ENCODE results near the gene SLC2A6.
"Not testable (repeated sequence)": the region's sequence is repeated elsewhere in the genome, so short reads cannot be mapped to it uniquely, and the experiment has no call there.

SLC2A6 gene

DNA sequence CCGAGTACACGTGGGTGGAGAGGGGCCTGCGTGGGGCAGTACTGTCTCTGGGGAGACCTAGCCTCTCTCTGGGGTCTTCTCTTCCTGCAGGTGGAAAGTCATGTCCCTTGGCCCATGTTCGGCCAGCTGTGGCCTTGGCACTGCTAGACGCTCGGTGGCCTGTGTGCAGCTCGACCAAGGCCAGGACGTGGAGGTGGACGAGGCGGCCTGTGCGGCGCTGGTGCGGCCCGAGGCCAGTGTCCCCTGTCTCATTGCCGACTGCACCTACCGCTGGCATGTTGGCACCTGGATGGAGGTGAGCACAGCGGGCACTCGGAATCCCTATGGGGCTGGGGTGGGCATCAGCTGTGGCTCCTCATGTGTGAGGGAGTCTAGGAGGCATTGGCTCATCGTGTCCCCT is 24.6 kb downstream of the SLC2A6 start:
- Histone ChIP-seq H3K4me3 (ENCODE audit: low read depth in 1 of 2, low read length in 2 of 2) (no peak overlapping the region), H3K27me3 (ENCODE audit: low read depth, low read length) (no peaks in the 10 kb centered on the region), H3K4me1 (ENCODE audit: control insufficient read depth in 1 of 2, insufficient read depth in 2 of 2, low read length in 2 of 2) (peaks cover 0 to 7% of the 10 kb centered on the region in 2 donors), H3K9me3 (ENCODE audit: control insufficient read depth in 1 of 2, low read length in 2 of 2) (no peaks in the 10 kb centered on the region), H3K27ac (ENCODE audit: low read length) (no peak overlapping the region), H3K36me3 (ENCODE audit: control insufficient read depth in 1 of 2, insufficient read depth in 2 of 2, low read length in 2 of 2) (no peaks in the 10 kb centered on the region)

DNA sequence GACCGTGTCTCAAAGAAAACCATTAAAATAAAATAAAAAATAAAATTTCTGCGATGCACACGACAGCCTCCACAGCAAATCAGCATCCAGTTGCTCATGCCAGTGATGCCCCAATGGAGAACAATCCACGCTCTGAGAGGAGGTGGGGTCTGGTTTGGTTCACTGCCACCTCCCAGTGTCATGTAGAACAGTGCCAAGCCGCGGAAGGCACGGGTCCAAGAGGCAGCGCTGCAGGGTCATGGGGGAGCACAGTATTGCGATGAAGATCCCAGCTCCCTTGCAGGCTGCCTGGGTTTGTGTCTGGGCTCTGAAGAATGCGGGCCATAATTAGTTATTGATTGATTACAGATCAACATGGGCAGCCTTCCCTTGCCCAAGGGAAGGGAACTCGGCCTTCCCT is 25.2 kb downstream of the SLC2A6 start:
- Histone ChIP-seq H3K27me3 (ENCODE audit: low read depth, low read length) (no peaks in the 10 kb centered on the region), H3K9me3 (ENCODE audit: control insufficient read depth in 1 of 2, low read length in 2 of 2) (no peaks in the 10 kb centered on the region), H3K4me3 (ENCODE audit: low read depth in 1 of 2, low read length in 2 of 2) (no peak overlapping the region), H3K4me1 (ENCODE audit: control insufficient read depth in 1 of 2, insufficient read depth in 2 of 2, low read length in 2 of 2) (peaks cover 0 to under 1% of the 10 kb centered on the region in 2 donors), H3K36me3 (ENCODE audit: control insufficient read depth in 1 of 2, insufficient read depth in 2 of 2, low read length in 2 of 2) (no peaks in the 10 kb centered on the region), H3K27ac (ENCODE audit: low read length) (no peak overlapping the region)

DNA sequence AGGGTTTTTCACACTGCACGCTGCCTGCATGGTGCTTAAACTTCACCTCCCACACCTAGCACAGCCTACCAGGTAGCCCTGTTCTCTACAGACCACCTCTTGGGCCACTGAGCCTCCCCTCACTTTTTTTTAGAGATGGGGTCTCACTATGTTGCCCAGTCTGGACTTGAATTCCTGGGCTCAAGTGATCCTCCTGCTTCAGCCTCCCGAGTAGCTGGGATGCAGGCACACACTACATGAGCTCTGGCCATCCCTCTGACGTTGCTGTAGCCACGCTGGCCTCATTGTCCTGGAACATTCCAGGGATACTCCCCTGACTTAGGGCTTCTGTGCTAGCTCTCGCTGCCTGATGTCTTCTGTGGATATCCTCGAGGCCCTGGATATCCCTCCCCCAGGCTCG is 26.3 kb downstream of the SLC2A6 start:
- Histone ChIP-seq H3K27ac (ENCODE audit: low read length) (no peak overlapping the region), H3K4me1 (ENCODE audit: control insufficient read depth in 1 of 2, insufficient read depth in 2 of 2, low read length in 2 of 2) (no peaks in the 10 kb centered on the region), H3K27me3 (ENCODE audit: low read depth, low read length) (no peaks in the 10 kb centered on the region), H3K36me3 (ENCODE audit: control insufficient read depth in 1 of 2, insufficient read depth in 2 of 2, low read length in 2 of 2) (no peaks in the 10 kb centered on the region), H3K9me3 (ENCODE audit: control insufficient read depth in 1 of 2, low read length in 2 of 2) (no peaks in the 10 kb centered on the region), H3K4me3 (ENCODE audit: low read depth in 1 of 2, low read length in 2 of 2) (no peak overlapping the region)

DNA sequence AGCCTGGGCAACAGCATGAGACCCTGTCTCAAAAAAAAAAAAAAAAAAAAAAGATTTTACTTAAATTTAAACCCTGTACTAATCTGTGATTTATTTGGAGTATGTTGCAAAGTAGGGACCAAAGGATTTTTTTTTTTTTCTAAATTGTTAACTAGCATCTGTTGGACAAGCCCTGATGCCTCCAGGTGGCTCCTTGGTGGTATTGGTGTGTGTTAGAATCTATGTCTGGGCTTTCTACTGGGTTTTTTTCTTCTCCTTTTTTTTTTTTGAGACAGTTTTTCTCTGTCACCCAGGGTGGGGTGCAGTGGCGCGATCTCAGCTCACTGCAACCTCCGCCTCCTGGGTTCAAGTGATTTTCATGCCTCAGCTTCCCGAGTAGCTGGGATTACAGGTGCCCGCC is 27.0 kb downstream of the SLC2A6 start:
- H3K27ac ChIP-seq (ENCODE audit: low read length); H3K4me1 ChIP-seq (ENCODE audit: control insufficient read depth in 1 of 2, insufficient read depth in 2 of 2, low read length in 2 of 2); H3K4me3 ChIP-seq (ENCODE audit: low read depth in 1 of 2, low read length in 2 of 2); H3K9me3 ChIP-seq (ENCODE audit: control insufficient read depth in 1 of 2, low read length in 2 of 2); H3K27me3 ChIP-seq (ENCODE audit: low read depth, low read length); H3K36me3 ChIP-seq (ENCODE audit: control insufficient read depth in 1 of 2, insufficient read depth in 2 of 2, low read length in 2 of 2): not testable (repeated sequence)

DNA sequence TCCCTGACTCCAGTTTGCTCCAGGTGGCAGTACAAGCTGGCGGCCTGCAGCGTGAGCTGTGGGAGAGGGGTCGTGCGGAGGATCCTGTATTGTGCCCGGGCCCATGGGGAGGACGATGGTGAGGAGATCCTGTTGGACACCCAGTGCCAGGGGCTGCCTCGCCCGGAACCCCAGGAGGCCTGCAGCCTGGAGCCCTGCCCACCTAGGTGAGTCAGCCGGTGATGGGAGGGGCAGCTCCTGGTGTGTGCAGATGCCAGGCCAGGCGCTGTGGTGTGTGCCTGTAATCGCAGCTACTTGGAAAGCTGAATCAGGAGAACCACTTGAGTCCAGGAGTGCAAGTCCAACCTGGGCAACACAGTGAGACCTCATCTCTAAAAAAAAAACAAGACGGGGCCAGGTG is 29.1 kb downstream of the SLC2A6 start:
- H3K4me1 ChIP-seq (ENCODE audit: control insufficient read depth in 1 of 2, insufficient read depth in 2 of 2, low read length in 2 of 2), result no peaks in the 10 kb centered on the region
- no peaks in the 10 kb centered on the region for H3K27me3 ChIP-seq (ENCODE audit: low read depth, low read length)
- no peaks in the 10 kb centered on the region for H3K9me3 ChIP-seq (ENCODE audit: control insufficient read depth in 1 of 2, low read length in 2 of 2)
- H3K27ac ChIP-seq (ENCODE audit: low read length), result no peak overlapping the region
- no peak overlapping the region for H3K4me3 ChIP-seq (ENCODE audit: low read depth in 1 of 2, low read length in 2 of 2)
- H3K36me3 ChIP-seq (ENCODE audit: control insufficient read depth in 1 of 2, insufficient read depth in 2 of 2, low read length in 2 of 2), result no peaks in the 10 kb centered on the region

DNA sequence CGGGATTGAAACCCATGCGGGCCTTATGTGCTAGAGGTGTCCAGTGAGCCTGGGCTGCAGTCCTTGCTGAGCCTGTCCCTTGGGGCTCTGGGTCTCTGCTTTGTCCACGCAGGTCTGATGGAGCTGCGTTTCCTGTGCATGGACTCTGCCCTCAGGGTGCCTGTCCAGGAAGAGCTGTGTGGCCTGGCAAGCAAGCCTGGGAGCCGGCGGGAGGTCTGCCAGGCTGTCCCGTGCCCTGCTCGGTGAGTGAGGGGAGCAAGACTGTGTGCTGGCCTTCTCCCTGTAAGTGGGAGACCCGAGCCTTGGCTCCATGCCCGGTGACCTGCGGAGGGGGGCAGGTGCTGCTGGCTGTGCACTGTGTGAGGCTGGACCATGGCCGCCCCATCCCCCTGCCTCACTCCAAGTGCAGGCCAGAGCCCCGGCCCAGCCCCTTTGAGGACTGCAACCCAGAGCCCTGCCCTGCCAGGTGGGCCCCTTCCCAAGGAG is 30.4 kb downstream of the SLC2A6 start:
- H3K27me3 ChIP-seq (ENCODE audit: low read depth, low read length), result no peaks in the 10 kb centered on the region
- no peak overlapping the region for H3K27ac ChIP-seq (ENCODE audit: low read length)
- no peaks in the 10 kb centered on the region for H3K36me3 ChIP-seq (ENCODE audit: control insufficient read depth in 1 of 2, insufficient read depth in 2 of 2, low read length in 2 of 2)
- H3K4me1 ChIP-seq (ENCODE audit: control insufficient read depth in 1 of 2, insufficient read depth in 2 of 2, low read length in 2 of 2), result no peaks in the 10 kb centered on the region
- no peak overlapping the region for H3K4me3 ChIP-seq (ENCODE audit: low read depth in 1 of 2, low read length in 2 of 2)
- no peaks in the 10 kb centered on the region for H3K9me3 ChIP-seq (ENCODE audit: control insufficient read depth in 1 of 2, low read length in 2 of 2)

DNA sequence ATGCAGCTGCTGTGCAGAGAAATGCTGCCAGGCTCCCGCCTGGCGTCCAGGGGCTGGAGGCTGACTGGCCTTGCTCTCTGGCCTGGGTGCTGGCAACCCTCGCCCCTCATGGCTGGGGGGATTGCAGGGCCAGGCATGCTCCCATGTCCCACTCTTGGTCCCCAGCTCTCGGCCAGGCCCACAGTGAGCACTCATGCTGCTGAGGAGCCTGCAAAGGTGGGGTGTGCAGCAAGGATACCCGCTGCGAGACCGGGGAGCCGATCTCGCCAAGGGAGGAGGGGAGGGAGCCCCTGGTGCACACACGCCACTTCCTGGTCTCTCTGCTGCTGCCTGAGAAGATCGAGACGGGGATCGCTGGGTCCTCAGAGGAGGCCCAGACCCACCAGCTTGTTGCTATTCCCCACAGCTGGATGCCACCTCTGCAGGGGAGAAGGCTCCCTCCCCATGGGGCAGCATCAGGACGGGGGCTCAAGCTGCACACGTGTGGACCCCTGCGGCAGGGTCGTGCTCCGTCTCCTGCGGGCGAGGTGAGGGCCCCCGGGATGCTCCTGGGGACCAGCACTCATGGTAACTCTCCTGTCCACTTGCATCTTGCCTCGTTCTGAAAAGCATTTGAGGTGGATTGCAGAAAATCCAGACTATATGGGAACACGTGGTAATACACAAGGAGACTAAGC is 33.5 kb downstream of the SLC2A6 start:
- no peaks in the 10 kb centered on the region for H3K27me3 ChIP-seq (ENCODE audit: low read depth, low read length)
- H3K9me3 ChIP-seq (ENCODE audit: control insufficient read depth in 1 of 2, low read length in 2 of 2), result no peaks in the 10 kb centered on the region
- no peaks in the 10 kb centered on the region for H3K36me3 ChIP-seq (ENCODE audit: control insufficient read depth in 1 of 2, insufficient read depth in 2 of 2, low read length in 2 of 2)
- no peak overlapping the region for H3K27ac ChIP-seq (ENCODE audit: low read length)
- no peak overlapping the region for H3K4me3 ChIP-seq (ENCODE audit: low read depth in 1 of 2, low read length in 2 of 2)
- no peaks in the 10 kb centered on the region for H3K4me1 ChIP-seq (ENCODE audit: control insufficient read depth in 1 of 2, insufficient read depth in 2 of 2, low read length in 2 of 2)

DNA sequence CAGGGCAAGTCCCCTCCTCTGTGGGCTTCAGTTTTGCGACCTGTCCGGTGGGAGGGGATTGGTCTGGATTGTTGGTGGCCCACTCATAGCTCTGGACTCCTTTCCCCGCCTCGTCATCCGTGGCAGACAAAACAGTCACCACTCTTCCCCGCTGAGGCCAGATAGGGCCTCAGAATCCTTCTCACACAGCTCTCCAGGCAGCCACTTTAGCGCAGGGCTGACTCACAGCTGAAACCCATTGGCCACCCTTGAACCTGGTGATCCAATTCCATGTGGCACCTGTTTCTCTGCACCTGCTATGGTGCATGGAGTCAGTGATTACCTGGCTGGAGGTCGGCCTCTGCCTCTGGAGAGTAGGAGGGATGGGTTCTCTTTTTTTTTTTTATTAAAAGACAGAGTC is 34.9 kb downstream of the SLC2A6 start:
- no peaks in the 10 kb centered on the region for H3K9me3 ChIP-seq (ENCODE audit: control insufficient read depth in 1 of 2, low read length in 2 of 2)
- no peaks in the 10 kb centered on the region for H3K4me1 ChIP-seq (ENCODE audit: control insufficient read depth in 1 of 2, insufficient read depth in 2 of 2, low read length in 2 of 2)
- H3K27ac ChIP-seq (ENCODE audit: low read length), result no peak overlapping the region
- H3K4me3 ChIP-seq (ENCODE audit: low read depth in 1 of 2, low read length in 2 of 2), result no peak overlapping the region
- H3K36me3 ChIP-seq (ENCODE audit: control insufficient read depth in 1 of 2, insufficient read depth in 2 of 2, low read length in 2 of 2), result no peaks in the 10 kb centered on the region
- no peaks in the 10 kb centered on the region for H3K27me3 ChIP-seq (ENCODE audit: low read depth, low read length)

DNA sequence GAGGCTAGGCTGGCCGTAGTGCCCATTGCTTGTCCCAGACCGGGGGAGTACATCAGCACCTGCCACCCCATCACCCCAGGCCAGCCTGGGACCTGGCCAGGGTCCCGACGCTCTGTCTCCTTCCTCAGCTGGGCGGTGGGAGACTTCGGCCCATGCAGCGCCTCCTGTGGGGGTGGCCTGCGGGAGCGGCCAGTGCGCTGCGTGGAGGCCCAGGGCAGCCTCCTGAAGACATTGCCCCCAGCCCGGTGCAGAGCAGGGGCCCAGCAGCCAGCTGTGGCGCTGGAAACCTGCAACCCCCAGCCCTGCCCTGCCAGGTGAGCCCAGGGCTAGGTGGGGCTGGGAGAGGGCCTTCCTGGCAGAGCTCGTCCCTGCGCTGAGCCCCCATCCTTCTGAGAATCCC is 35.7 kb downstream of the SLC2A6 start:
- no peaks in the 10 kb centered on the region for H3K4me1 ChIP-seq (ENCODE audit: control insufficient read depth in 1 of 2, insufficient read depth in 2 of 2, low read length in 2 of 2)
- H3K4me3 ChIP-seq (ENCODE audit: low read depth in 1 of 2, low read length in 2 of 2), result no peak overlapping the region
- no peaks in the 10 kb centered on the region for H3K27me3 ChIP-seq (ENCODE audit: low read depth, low read length)
- H3K27ac ChIP-seq (ENCODE audit: low read length), result no peak overlapping the region
- H3K9me3 ChIP-seq (ENCODE audit: control insufficient read depth in 1 of 2, low read length in 2 of 2), result no peaks in the 10 kb centered on the region
- H3K36me3 ChIP-seq (ENCODE audit: control insufficient read depth in 1 of 2, insufficient read depth in 2 of 2, low read length in 2 of 2), result no peaks in the 10 kb centered on the region

DNA sequence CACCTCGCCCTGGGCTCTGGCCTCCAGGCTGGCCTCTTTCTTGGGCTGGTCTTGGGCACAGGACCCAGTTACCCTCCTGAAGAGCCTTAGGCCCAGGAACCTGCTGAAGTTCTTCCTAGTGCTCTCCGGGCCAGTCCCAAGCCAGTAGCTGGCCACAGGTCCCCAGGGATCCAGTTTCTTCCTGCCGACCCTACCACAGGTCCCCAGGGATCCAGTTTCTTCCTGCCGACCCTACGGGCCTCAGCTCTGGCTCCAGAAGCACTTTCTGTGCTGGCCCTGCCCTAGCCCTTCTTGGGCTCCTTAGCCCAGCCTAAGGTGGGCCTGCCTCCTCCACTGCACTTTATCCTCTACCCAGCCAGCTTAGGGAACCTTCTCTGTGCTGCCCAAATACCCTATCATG is 37.3 kb downstream of the SLC2A6 start:
- no peak overlapping the region for H3K27ac ChIP-seq (ENCODE audit: low read length)
- no peaks in the 10 kb centered on the region for H3K36me3 ChIP-seq (ENCODE audit: control insufficient read depth in 1 of 2, insufficient read depth in 2 of 2, low read length in 2 of 2)
- H3K9me3 ChIP-seq (ENCODE audit: control insufficient read depth in 1 of 2, low read length in 2 of 2), result no peaks in the 10 kb centered on the region

DNA sequence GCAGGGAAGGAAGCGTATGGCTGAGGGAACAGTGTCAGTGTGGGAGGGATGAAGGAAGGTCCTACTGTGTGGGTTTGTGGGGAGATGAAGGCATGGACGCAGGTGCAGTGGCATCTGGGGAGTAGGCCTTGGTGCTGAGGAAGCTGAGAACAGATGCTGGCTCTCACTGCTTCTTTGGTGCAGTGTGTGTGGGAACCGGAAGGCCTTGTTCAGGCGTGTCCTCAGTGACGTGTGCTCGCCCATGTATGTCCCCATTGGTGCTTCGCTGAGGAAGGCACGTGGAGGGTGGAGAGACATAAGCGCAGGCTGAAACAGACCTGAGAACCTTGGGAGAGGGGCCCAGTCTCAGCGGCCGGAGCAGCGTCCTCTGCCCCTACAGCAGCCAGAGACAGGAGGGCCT is 38.0 kb downstream of the SLC2A6 start:
- Histone ChIP-seq H3K27me3 (ENCODE audit: low read depth, low read length) (no peaks in the 10 kb centered on the region), H3K27ac (ENCODE audit: low read length) (no peak overlapping the region), H3K4me3 (ENCODE audit: low read depth in 1 of 2, low read length in 2 of 2) (no peak overlapping the region), H3K4me1 (ENCODE audit: control insufficient read depth in 1 of 2, insufficient read depth in 2 of 2, low read length in 2 of 2) (no peaks in the 10 kb centered on the region), H3K36me3 (ENCODE audit: control insufficient read depth in 1 of 2, insufficient read depth in 2 of 2, low read length in 2 of 2) (no peaks in the 10 kb centered on the region), H3K9me3 (ENCODE audit: control insufficient read depth in 1 of 2, low read length in 2 of 2) (no peaks in the 10 kb centered on the region)

More for the DNA sequence above, 37.3 kb downstream of the SLC2A6 start:
- H3K4me1 ChIP-seq (ENCODE audit: control insufficient read depth in 1 of 2, insufficient read depth in 2 of 2, low read length in 2 of 2), result no peaks in the 10 kb centered on the region
- H3K27me3 ChIP-seq (ENCODE audit: low read depth, low read length), result no peaks in the 10 kb centered on the region
- H3K4me3 ChIP-seq (ENCODE audit: low read depth in 1 of 2, low read length in 2 of 2), result no peak overlapping the region

DNA sequence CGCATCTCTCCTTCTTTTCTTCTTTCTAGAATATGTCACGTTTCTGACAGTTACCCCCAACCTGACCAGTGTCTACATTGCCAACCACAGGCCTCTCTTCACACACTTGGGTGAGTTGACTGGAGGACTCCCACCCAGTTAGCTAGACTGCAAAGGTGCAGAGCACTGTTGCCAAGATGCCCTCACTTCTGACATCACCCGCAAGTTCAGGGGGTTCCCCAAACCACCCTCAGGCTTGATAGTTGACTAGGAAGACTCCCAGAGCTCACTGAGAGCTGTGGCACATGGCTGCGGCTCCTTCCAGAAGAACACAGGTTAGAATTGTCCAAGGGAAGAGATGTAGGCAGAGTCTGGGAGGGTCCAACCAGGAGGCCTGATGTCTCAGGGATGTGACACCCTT is 39.6 kb downstream of the SLC2A6 start:
- Histone ChIP-seq H3K9me3 (ENCODE audit: control insufficient read depth in 1 of 2, low read length in 2 of 2) (no peaks in the 10 kb centered on the region), H3K36me3 (ENCODE audit: control insufficient read depth in 1 of 2, insufficient read depth in 2 of 2, low read length in 2 of 2) (no peaks in the 10 kb centered on the region), H3K27me3 (ENCODE audit: low read depth, low read length) (no peaks in the 10 kb centered on the region), H3K27ac (ENCODE audit: low read length) (no peak overlapping the region), H3K4me1 (ENCODE audit: control insufficient read depth in 1 of 2, insufficient read depth in 2 of 2, low read length in 2 of 2) (no peaks in the 10 kb centered on the region), H3K4me3 (ENCODE audit: low read depth in 1 of 2, low read length in 2 of 2) (no peak overlapping the region)
